GM19455 (cell line): Measurements from ENCODE around the gene DOCK10.

Source experiments
- ATAC-seq: cut with Tn5 transposase; IDR thresholded peaks from one replicate; pipeline ENCODE4 v1.9.1; 2021; ENCODE audit not compliant: unreplicated experiment

DOCK10 gene

GRCh38 chr2:225013425-225014365 lies 28.6 kb downstream of the DOCK10 start:
- ATAC-seq: no peak

- no peak for ATAC-seq
Measured at GRCh38 chr2:225011585-225011984, 30.7 kb downstream of the DOCK10 start.

GRCh38 chr2:225010804-225011203 lies 31.5 kb downstream of the DOCK10 start:
- no peak for ATAC-seq

GRCh38 chr2:225009768-225010167 lies 32.5 kb downstream of the DOCK10 start:
- no peak for ATAC-seq

- no peak for ATAC-seq
Measured at GRCh38 chr2:225008935-225009334, 33.3 kb downstream of the DOCK10 start.

- ATAC-seq: no peak
Measured at GRCh38 chr2:225008179-225008856, 34.0 kb downstream of the DOCK10 start.

- no peak for ATAC-seq
Measured at GRCh38 chr2:225006730-225007129, 35.5 kb downstream of the DOCK10 start.

- ATAC-seq: no peak
Measured at GRCh38 chr2:225004597-225004996, 37.7 kb downstream of the DOCK10 start.

GRCh38 chr2:225002656-225003045 lies 39.6 kb downstream of the DOCK10 start:
- ATAC-seq: peak; percentile 89

GRCh38 chr2:225002039-225002655 lies 40.1 kb downstream of the DOCK10 start:
- peak; percentile 60 for ATAC-seq

GRCh38 chr2:224999754-225000153 lies 42.5 kb downstream of the DOCK10 start:
- ATAC-seq: no peak

GRCh38 chr2:224999321-224999720 lies 42.9 kb downstream of the DOCK10 start:
- ATAC-seq: no peak

- no peak for ATAC-seq
Measured at GRCh38 chr2:224997802-224998201, 44.5 kb downstream of the DOCK10 start.

GRCh38 chr2:224995419-224995818 lies 46.8 kb downstream of the DOCK10 start:
- no peak for ATAC-seq

- ATAC-seq: no peak
Measured at GRCh38 chr2:224994242-224994823, 47.9 kb downstream of the DOCK10 start.

- no peak for ATAC-seq
Measured at GRCh38 chr2:224990710-224991109, 51.6 kb downstream of the DOCK10 start.

- no peak for ATAC-seq
Measured at GRCh38 chr2:224987733-224988132, 54.5 kb downstream of the DOCK10 start.

GRCh38 chr2:224986477-224986876 lies 55.8 kb downstream of the DOCK10 start:
- ATAC-seq: no peak

- no peak for ATAC-seq
Measured at GRCh38 chr2:224984637-224985036, 57.6 kb downstream of the DOCK10 start.

GRCh38 chr2:224983712-224984554 lies 58.3 kb downstream of the DOCK10 start:
- no peak for ATAC-seq
